DMS53 treated with DMSO at 0.1 percent for 48 hours (cell line): ENCODE measurements around the gene PCSK2.

Experiments used
- DNase-seq: peaks from one replicate; lab custom pipeline; 2025; ENCODE audit not compliant: unreplicated experiment; lab: John Stamatoyannopoulos, UW

PCSK2 gene

GRCh38 chr20:17236766-17237165 is 9.9 kb downstream of the PCSK2 start:
- no peak for DNase-seq

GRCh38 chr20:17248224-17248623 is 21.4 kb downstream of the PCSK2 start:
- no peak for DNase-seq

GRCh38 chr20:17262786-17263185 is 35.9 kb downstream of the PCSK2 start:
- no peak for DNase-seq

- DNase-seq = no peak
These were observed 46.9 kb downstream of the PCSK2 start for GRCh38 chr20:17273717-17274116.

- no peak for DNase-seq
These were observed 49.3 kb downstream of the PCSK2 start for GRCh38 chr20:17276101-17276500.

- DNase-seq = peak; percentile 8
These were observed 54.6 kb downstream of the PCSK2 start for GRCh38 chr20:17281478-17281877.

GRCh38 chr20:17282501-17282900 is 55.7 kb downstream of the PCSK2 start:
- no peak for DNase-seq

GRCh38 chr20:17287503-17287902 is 60.7 kb downstream of the PCSK2 start:
- no peak for DNase-seq

GRCh38 chr20:17287998-17288397 is 61.2 kb downstream of the PCSK2 start:
- no peak for DNase-seq

GRCh38 chr20:17295151-17295726 is 68.4 kb downstream of the PCSK2 start:
- DNase-seq = no peak

GRCh38 chr20:17295991-17296390 is 69.2 kb downstream of the PCSK2 start:
- DNase-seq = no peak

GRCh38 chr20:17298171-17298570 is 71.3 kb downstream of the PCSK2 start:
- no peak for DNase-seq

- DNase-seq = no peak
These were observed 71.9 kb downstream of the PCSK2 start for GRCh38 chr20:17298751-17299150.

- no peak for DNase-seq
These were observed 73.3 kb downstream of the PCSK2 start for GRCh38 chr20:17300113-17300512.

GRCh38 chr20:17304774-17305173 is 77.9 kb downstream of the PCSK2 start:
- DNase-seq = no peak

- no peak for DNase-seq
These were observed 79.6 kb downstream of the PCSK2 start for GRCh38 chr20:17306427-17306826.

GRCh38 chr20:17314264-17314663 is 87.4 kb downstream of the PCSK2 start:
- DNase-seq = no peak

GRCh38 chr20:17315407-17316231 is 88.8 kb downstream of the PCSK2 start:
- peak; percentile 50 for DNase-seq

GRCh38 chr20:17316316-17317038 is 89.6 kb downstream of the PCSK2 start:
- DNase-seq = peak; percentile 26

GRCh38 chr20:17317341-17317740 is 90.5 kb downstream of the PCSK2 start:
- no peak for DNase-seq

GRCh38 chr20:17320456-17320855 is 93.6 kb downstream of the PCSK2 start:
- no peak for DNase-seq

GRCh38 chr20:17326096-17326495 is 99.3 kb downstream of the PCSK2 start:
- no peak for DNase-seq
